ENCODE measurements around the gene TUBG1.
"Not testable (repeated sequence)": the region's sequence is repeated elsewhere in the genome, so short reads cannot be mapped to it uniquely, and the experiment has no call there.

The TUBG1 gene

DNA sequence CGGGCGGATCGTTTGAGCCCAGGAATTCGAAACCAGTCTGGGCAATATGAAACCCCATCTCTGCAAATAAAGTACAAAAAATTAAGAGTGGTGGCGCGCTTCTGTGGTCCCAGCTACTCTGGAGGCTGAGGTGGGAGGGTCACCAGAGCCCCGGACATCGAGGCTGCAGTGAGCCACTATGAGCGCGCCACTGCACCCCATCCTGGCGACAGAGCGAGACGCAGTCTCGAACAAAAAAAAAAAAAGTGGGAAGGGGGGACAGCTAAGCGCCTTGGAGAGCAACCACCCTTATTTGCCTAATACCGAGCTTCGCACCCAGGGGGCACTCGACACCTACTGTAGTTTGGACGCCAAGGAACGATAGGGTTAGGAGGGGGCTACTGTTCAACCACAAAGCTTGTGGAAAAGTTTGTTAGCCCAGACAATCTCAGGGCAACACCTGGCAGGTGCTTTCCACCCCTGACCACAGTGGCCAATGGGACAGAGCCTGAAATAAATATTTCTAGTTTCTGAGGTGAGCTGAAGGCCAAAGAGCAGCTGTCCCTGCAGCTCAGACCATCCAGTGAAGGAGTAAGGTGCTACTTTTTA, 31.1 kb upstream of the TUBG1 start:
- peak; percentile 38 for DNase-seq (ENCODE audit: low read depth, low spot score)

DNA sequence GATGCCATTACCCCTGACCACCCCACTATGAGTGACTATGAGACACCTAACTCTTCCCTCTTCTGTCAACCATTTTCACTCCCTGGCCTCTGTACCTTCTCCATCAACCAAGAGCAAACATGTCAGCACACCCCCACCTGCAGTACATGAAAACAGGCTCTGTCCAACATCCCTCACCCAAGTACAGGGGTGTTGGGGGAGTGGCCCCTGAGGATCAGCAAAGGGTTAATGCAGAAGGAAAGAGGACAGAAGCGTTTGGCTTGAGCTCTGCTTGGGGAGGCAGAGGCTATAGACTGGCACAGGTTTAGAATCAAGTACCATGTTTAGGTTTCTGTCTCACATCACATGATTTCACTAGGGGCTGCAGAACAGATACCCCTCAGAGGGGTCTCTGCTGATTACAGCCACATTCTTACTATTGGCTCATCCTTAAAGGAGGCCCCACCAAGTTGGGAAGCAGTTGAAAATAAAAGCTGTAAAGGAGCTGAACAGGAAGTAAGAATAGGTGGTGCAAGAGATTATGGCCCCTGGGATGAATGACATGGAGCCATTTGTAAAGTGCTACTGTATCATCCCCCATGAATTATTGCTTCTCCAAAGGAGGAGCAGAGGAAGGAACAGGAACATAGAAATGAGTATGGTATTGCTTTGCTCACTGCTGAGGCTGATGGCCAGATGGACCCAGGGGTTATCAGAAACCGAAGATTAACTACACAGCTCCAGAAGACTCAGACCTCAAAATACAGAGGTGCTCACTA, 29.5 kb upstream of the TUBG1 start:
- DNase-seq (ENCODE audit: low read depth, low spot score), result no peak

DNA sequence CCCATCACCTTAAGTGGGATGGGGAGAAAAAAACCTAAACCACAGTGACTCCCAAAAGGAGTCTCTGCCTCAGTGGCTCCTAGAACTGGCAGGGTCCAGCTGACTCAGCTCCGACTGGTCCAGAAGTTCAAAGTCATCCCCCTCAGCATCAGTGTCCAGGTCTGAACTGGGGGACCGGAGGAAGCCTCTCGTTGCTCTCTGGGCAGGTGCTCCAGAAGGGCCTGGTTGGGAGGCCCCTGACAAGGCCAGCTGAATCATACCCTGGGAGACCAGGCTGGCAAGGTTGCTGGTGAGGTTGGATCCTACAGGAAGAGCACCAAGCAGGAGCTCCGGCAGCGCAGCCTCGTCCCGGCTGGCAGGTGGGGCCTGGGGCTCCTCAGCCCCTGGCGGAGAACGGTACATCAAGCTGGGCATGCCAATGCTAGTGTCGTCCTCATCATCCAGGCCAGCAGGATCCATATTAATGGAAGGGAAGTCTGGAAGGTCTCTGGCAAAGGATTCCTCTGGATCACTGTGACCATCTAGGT, 27.7 kb upstream of the TUBG1 start:
- no peak for DNase-seq (ENCODE audit: low read depth, low spot score)

DNA sequence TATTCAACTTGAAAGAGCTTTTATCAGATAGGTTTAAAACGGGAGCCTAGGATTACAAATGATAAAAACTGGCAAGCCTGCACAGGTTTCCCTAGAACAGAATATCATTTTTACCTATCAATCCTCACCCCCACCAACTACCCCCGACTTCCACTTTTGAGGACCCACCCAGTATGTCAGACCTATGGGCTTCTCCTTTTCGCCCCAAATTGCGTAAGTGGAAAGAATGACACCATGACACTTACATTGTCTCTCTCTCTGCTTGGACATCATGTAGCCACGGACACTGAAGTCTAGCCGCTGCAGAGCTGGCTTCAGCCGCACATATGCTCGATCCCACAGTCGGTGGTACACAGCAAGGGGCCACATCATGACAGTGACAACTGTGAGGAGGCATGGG, 24.6 kb upstream of the TUBG1 start:
- DNase-seq (ENCODE audit: low read depth, low spot score), result no peak

DNA sequence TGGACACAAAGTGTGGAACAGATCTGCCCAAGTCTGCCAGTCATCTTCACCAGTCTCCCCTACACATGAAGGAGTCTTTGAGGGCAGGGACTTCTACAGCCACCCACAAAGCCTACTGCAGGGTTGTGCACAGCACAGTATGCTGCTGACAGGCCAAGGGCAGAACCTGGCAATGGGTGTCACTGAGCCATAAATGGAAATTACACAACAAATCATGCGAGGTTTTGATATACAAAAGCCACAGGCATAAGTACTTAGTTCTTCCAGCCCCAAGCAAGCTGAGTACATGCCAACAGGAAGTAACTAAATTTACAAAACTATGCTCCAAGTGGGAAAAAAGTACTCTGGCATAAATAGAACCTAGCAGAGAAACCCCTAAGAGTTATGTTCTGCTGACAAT, 24.1 kb upstream of the TUBG1 start:
- DNase-seq (ENCODE audit: low read depth, low spot score), result no peak

DNA sequence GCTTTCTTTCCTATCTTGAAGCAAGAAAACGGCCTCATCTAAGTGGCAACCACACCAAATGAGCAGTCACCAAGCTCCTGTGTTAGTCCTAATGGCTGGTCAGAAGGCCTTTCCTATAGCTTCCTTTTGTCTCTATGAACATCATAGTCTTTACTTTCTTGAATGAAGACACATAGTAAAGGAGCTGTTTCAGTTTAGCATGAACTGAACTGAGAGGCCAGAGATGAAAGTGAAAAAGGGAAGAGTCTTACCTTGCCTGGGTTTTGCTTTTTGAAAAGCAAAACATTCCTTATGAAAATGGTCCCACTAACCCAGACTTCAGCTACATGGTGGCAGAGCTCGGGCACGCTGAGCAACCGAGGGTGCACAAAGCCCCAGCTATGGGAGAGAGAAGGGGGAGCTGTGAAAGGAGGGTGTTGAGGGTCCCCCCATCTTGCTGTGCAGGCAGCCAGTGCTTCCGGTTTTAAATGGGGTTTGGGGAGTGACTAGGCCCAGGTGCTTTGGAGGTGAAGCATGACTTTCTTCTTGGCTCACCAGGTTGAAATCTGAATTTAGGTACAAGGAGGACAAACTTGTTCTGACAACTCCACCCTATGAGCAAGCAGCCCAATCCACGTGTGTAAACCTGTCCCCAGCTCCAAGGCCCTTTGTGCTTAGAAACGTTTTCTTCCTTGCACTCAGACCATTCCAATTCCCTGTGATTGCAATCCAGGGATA, 22.8 kb upstream of the TUBG1 start:
- no peak for DNase-seq (ENCODE audit: low read depth, low spot score)

DNA sequence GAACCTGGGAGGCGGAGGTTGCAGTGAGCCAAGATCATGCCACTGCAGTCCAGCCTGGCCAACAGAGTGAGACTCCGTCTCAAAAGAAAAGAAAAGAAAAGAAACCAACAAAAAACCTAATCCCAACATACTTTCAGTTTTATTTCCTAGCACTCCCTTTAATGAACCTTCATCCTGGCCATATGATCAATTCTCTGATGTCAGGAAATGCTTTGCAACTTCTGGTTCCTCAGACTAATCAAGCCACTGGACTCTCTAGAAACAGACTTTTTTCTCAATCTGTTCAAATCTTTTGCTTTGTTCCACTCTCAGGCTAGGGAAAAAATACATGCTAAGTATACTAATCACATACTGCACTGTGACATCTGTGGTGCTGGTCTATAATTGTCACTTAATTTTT, 18.6 kb upstream of the TUBG1 start:
- DNase-seq (ENCODE audit: low read depth, low spot score), result no peak

DNA sequence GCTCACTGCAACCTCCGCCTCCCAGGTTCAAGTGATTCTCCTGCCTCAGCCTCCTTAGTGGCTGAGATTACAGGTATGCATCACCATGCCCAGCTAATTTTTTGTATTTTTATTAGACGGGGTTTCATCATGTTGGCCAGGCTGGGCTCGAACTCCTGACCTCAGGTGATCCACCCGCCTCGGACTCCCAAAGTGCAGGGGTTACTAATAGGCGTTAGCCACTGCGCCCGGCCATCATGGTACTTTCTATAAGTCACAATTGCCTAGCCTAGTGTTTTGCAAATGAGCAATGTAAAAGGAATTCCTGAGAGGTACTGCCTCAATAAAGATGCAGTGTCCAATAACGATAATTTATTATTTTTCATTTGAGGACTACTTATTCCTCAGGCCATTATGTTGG, 18.1 kb upstream of the TUBG1 start:
- DNase-seq (ENCODE audit: low read depth, low spot score), result no peak

DNA sequence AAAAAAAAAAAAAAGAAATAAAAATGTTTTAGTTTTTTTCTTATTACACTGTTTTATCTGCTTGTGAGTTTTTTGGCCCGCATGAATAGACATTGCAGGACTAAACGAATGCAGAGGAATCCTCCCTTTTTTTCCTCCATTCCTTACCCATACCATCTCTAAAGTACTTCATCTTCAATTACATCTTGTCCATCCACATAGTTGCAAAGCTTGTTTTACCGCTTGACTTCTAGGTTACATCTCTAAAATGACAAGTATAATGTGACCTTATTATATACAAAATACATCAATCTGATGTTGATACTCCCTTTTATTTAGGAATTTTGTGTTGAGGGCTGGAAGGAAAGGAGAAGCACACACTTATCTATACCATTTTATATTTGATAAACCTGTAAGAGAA, 13.1 kb upstream of the TUBG1 start:
- no peak for DNase-seq (ENCODE audit: low read depth, low spot score)

DNA sequence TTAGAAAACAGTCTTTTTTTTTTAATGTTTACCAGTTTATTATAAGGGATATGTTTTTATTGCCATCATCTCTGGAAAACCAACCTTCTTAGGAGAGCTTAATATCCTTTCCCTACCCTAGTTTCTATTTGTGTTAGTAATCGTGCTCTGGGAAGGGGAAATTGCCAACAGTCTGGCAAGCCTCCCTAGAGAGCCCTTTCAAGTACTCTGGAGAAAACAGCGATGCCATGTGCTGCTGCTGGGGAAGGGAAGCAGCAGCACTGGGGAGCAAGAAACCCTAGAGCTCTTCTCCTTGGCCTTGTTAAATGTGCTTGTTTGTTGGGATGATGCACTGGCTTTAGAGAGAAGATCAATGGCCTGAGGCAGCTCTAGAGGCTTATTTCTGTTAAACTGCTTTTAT, 10.6 kb upstream of the TUBG1 start:
- DNase-seq (ENCODE audit: low read depth, low spot score), result no peak

DNA sequence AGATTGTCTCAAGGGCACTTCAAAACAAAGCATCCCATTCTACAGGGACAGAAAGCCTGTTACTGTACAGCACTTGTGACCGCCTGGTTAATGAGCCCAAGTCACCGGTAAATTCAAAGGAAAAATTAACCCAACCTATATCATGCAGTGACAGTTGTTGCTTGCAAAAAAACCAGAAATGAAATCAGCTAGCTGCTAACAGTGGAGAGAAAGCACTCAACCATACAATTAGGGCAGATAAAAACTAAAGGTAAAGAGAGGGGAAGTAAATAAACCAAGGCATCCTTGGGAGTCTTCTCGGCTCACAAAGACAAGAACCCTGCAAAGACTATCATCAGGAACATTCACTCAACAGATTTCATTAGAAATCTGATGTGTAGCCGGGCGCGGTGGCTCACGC, 6.2 kb upstream of the TUBG1 start:
- no peak for DNase-seq (ENCODE audit: low read depth, low spot score)

DNA sequence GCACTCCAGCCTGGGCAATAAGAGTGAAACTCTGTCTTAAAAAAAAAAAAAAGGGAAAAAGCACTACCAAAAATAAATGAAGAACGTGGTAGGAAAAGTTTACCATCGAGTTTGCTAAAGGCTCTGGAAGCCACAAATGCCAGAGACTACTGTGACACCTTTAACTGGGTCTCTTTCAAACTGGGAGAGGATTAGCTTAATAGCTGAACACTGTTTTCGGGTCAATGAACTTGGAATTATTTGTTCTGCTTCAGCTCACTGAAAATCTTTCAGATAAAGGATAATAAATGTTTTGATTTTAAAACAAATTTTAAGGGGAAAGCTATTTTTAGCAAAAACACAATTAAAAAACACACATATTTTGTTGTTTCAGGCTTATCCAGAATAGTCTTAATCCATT, 1.7 kb upstream of the TUBG1 start:
- no peak for DNase-seq (ENCODE audit: low read depth, low spot score)

DNA sequence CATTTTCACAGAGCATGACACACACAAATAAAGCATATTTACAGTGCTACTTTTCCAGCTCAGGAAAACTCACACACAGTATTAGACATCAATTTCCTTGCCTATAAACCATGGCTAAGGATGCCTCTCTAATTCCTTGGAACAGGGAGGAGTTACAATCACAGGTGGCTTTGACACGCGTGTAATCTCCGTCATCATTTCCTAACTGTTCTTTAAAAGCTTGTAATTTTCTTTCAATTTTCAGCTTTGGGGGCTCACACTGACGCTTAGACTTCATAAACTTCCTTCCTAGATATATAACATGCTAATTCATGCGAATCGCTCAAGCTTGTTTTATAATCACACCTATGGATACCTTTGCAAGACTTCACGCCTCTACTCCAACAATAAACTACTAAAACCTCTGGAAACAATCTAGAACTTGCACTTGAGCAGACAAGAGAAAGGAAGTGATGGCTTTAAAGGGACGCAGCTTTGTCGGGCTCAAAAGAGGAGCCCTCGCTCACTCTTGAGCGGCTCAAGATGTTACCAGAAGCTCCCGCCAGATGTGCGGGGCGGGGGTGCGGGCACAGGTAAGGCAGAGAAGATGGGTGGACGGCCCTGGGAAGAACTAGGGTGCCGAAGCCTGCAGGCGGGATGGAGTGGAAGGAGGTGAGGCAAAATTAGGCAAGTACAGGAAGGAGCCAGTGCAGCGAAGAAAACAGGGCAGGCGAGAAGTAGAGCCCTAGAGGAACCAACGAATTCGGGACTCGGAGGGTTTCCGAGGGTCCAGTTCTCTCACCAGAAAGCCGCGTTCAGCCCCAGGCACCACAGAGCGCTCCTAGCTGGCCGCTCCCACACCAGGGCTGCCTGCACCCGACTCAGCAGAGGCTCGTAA, 940 bp upstream of the TUBG1 start:
- DNase-seq (ENCODE audit: low read depth, low spot score), result peak; percentile 0

DNA sequence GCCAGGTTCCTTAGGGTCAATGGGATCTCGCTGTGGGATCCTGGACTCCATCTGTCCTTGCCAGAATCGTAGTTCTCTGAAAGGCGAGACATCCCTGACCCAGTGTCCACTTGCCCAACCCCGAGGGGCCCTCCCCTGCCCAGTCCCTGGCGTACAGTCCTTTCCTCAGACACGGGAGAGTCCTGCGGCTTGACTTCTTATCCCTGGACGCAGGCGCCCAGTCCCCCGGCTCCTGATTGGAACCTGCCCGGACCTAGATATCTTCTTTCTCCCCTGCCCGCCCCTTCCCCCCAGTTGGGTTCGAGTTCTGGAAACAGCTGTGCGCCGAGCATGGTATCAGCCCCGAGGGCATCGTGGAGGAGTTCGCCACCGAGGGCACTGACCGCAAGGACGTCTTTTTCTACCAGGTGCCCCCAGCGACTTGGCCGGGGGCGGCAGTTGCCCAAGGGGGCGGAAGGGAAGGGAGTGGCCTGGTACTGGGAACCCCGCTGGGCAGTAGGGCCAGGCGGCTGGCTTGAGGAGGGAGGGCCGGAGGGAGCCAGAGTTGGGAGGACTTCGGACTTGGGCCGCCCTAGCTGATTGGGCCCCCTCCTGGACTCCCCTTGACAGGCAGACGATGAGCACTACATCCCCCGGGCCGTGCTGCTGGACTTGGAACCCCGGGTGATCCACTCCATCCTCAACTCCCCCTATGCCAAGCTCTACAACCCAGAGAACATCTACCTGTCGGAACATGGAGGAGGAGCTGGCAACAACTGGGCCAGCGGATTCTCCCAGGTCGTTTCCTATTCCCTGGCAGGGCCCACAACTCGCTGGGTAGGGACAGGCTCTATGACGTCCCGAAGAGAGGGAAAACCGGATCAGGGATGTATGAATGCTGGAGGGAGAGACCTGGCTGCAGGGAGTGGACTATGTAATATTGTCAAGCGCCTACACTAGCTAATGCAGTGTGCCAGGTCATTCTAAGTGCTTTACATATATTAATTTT, 625 bp downstream of the TUBG1 start:
- not testable (repeated sequence) for DNase-seq (ENCODE audit: low read depth, low spot score)

DNA sequence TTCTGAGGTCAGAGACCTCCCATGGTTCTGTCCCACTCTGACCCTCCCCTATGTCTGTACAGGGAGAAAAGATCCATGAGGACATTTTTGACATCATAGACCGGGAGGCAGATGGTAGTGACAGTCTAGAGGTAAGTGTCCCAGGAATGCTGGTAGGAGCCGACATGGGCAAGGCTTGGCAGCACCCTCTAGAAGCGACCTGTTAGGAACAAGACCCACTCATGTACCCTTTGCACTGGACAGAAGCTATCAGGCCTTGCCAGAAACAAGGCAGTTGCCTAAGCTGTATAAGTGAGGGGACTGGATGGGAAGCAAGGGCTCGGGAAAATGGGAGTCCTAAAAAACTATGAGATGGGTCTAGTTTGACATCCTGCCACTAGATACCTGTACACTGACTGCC, 2.5 kb downstream of the TUBG1 start:
- DNase-seq (ENCODE audit: low read depth, low spot score), result no peak

DNA sequence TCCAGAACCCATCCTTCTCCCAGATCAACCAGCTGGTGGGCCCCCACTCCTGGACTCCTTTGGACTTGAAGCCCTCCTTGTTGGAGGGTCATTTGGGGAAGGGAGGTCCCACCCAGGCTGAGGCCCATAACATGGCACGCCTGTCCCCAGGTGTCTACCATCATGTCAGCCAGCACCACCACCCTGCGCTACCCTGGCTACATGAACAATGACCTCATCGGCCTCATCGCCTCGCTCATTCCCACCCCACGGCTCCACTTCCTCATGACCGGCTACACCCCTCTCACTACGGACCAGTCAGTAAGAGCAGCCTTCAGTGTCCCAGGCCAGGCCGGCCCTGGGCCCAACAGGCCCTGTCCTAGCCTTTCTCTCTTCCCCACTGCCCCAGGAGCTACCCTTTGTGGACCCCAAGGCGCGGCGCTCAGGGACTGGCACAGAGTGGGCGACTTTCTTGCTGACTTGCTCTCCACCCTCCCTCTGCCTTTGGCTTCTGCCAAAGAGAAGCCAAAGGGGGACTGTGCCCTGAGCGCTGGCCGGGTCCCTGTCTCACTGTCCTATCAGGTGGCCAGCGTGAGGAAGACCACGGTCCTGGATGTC, 4.3 kb downstream of the TUBG1 start:
- DNase-seq (ENCODE audit: low read depth, low spot score), result no peak

DNA sequence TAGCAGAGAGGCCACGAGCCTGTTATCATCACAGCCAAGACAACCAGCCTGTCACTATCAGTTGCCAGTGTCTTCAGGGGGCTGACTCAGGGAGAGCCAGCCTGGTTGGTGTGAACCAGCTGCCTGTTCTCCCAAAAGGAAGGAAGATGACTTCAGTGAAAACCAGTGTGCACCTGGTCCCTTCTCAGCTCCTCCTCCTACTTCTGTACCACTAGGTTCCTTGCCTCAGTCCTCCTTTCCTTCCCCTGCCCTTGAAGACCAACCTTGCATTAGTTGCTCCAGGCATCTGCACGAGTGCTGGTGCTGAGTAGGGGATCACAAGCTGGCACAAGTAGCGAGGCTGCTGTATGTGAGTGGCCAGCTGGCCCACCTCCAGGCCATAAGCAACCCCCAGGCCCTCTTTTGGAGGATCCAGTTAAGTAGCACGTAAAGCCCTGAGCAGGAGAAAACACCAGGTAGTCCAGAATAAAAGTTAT, 8.5 kb downstream of the TUBG1 start:
- no peak for DNase-seq (ENCODE audit: low read depth, low spot score)

DNA sequence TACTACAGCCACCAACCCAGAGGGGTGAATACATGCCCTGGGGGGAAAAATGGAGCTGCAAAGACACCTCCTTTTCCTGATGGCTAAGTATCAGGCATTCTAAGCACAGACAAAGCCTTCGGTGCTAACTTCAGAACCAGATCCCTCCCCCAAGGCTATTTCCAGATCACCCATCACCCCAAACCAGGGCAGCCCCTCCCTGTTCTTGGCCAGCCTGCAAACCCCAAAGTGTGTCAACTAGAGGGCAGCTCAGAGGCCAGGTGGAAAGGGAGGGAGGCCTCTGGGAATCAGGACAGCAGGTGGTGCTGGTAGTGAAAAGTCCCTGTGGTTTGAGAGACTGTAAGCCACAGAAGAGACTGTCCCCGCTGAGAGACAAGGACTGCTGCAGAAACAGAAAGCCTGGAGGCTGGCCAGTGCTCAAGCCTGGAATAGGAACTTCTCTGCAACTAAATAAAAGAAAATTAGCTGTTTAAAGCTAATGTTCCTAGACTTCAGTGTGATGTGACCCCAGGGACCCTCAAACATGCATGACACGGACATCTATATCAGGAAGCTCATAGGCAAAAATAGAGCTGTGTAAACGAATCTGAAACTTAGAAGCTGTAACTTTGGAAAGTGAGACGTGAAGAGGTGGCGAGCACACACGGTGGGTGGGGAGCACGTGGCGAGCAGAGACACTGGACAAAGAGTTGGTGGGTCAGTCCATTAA, 9.1 kb downstream of the TUBG1 start:
- no peak for DNase-seq (ENCODE audit: low read depth, low spot score)

DNA sequence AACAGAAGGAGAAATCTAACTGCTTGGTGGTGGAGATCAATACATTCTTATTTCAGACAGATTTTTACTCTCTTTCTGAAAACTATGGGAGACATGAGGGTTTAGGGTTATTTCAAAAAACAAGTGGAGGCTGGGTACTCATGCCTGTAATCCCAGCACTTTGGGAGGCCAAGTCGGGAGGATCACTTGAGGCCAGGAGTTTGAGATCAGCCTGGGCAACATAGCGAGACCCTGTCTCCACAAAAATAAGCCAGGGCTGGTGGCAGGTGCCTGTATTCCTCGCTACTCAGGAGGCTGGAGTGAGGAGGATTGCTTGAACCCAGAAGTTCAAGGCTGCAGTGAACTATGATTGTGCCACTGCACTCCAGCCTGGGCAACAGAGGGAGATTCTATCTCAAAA, 12.5 kb downstream of the TUBG1 start:
- DNase-seq (ENCODE audit: low read depth, low spot score), result not testable (repeated sequence)
